ENCODE measurements around the gene SLC28A3.
"Not testable (repeated sequence)": the region's sequence is repeated elsewhere in the genome, so short reads cannot be mapped to it uniquely, and the experiment has no call there.

The SLC28A3 gene

DNA sequence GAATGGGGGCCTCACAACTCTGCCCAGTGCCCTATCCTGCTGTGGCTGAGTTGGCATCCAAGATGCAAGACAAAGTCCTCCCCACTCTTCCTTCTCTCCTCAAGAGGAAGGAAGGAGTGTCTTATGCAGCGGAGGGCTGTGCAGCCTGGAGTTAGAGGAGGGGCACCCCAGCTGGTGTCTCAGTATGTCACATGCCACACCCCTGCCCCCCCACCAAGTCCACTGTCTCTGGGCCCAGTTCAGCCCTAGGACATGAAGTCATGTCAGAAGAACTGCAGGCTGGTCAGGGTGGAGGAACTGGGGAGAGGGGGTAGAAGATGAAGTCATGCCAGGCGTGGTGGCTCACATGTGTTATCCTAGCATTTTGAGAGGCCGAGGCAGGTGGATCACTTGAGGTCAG lies 28.0 kb upstream of the SLC28A3 start:
- DNase-seq (ENCODE audit: low spot score in 2 of 2) (no peak), ATAC-seq (ENCODE audit: low read depth) (no peak)
- Mint-ChIP-seq H3K36me3 (no peaks in the 10 kb centered on the region), H3K9me3 (no peaks in the 10 kb centered on the region), H3K4me1 (no peaks in the 10 kb centered on the region), H3K27ac (no peak overlapping the region), H3K4me3 (no peak overlapping the region), H3K27me3 (peaks cover 6% of the 10 kb centered on the region)

DNA sequence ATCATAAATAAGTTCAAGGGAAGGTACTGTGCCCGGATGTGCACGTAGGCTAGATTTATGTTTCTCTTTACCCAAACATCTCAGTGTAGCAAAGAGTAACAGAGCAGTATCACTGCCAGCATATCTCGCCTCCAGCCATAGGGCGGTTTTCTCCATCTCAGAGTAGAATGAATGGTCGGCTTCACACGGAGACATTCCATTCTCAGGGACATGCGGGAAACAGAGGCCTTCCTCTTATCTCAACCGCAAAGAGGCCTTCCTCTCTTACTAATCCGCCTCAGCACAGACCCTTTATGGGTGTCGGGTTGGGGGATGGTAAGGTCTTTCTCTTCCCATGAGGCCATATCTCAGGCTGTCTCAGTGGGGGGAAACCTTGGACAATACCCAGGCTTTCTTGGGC lies 27.2 kb upstream of the SLC28A3 start:
- ATAC-seq (ENCODE audit: low read depth); H3K27me3 Mint-ChIP-seq; H3K27ac Mint-ChIP-seq; H3K36me3 Mint-ChIP-seq; DNase-seq (ENCODE audit: low spot score in 2 of 2); H3K4me1 Mint-ChIP-seq; H3K4me3 Mint-ChIP-seq; H3K9me3 Mint-ChIP-seq: not testable (repeated sequence)

DNA sequence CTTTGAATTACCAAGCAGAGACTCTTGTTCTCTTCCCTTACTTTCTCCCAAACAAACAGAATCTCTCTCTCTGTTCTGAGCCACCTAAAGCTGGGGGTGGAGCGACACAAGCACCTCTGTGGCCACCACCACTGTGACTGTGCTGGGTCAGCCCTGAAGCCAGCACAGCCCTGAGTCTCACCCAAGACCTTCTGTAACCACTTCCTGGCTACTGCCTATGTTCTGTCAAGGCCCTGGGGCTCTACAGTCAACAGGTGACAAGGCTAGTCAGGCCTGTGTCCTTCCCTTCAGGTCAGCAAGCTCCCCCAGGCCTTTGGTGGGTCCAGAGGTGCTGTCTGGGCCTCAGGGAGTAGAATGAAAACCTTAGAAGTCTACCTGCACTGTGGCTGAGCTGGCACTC lies 26.1 kb upstream of the SLC28A3 start:
- H3K27me3 Mint-ChIP-seq = peaks cover 2% of the 10 kb centered on the region
- no peaks in the 10 kb centered on the region for H3K9me3 Mint-ChIP-seq
- no peak for ATAC-seq (ENCODE audit: low read depth)
- no peak overlapping the region for H3K4me3 Mint-ChIP-seq
- H3K27ac Mint-ChIP-seq = no peak overlapping the region
- DNase-seq (ENCODE audit: low spot score in 2 of 2) = no peak
- no peaks in the 10 kb centered on the region for H3K36me3 Mint-ChIP-seq
- no peaks in the 10 kb centered on the region for H3K4me1 Mint-ChIP-seq

DNA sequence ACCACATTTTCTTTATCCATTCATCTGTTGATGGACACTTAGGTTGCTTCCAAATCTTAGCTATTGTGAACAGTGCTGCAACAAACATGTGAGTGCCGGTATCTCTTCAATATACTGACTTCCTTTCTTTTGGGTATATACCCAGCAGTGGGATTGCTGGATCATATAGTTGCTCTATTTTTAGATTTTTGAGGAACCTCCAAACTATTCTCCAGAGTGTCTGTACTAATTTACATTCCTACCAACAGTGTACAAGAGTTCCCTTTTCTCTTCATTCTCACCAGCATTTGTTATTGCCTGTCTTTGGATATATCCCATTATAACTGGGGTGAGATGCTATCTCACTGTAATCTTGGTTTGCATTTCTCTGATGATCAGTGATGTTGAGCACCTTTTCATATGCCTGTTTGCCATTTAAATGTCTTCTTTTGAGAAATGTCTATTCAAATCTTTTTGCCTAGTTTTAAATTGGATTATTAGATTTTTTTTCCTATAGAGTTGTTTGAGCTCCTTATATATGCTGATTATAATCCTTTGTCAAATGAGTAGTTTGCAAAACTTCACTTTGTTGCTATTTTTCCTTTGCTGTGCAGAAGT lies 24.4 kb upstream of the SLC28A3 start:
- not testable (repeated sequence) for DNase-seq (ENCODE audit: low spot score in 2 of 2); H3K4me3 Mint-ChIP-seq; ATAC-seq (ENCODE audit: low read depth); H3K27me3 Mint-ChIP-seq; H3K27ac Mint-ChIP-seq; H3K9me3 Mint-ChIP-seq; H3K4me1 Mint-ChIP-seq; H3K36me3 Mint-ChIP-seq

DNA sequence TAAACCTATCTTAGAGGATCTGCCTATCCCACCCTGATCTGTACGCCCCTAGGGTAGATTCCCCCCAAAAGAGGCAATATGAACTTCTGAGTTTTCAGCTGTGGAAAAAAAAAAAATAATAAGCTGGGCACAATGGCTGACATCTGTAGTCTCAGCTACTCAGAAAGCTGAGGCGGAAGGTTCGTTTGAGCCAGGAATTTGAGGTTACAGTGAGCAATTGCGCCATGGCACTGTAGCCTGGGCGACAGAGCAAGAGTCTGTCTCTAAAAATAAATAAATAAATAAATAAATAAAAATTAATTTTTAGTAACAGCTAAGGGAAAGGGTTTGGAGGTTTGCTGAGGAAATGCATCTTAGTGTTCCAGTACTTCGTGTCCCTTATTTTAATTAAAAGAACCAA lies 21.1 kb upstream of the SLC28A3 start:
- Mint-ChIP-seq H3K27me3 (peaks cover 1% of the 10 kb centered on the region), H3K27ac (no peak overlapping the region), H3K36me3 (no peaks in the 10 kb centered on the region), H3K4me3 (no peak overlapping the region), H3K4me1 (no peaks in the 10 kb centered on the region), H3K9me3 (no peaks in the 10 kb centered on the region)
- DNase-seq (ENCODE audit: low spot score in 2 of 2) = no peak
- no peak for ATAC-seq (ENCODE audit: low read depth)

DNA sequence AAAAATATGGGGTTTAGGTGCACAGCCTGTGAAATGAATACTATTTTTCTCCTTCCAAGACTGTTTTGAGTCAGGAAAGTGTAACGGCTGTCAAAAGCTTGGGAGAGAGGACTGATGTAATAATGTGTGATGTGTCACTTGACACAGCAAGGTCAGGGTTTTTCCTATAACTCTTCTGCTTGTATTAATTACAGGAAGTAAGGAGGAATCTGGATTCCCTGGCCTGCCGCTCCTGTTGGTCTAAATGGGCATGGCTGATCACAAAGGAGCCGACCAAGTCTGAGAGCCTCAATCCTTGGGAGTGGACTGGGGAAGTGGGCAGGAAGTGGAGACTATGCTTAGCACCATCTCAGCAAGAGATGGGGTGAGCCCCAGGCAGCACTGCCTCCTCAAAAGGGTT lies 16.7 kb upstream of the SLC28A3 start:
- Mint-ChIP-seq H3K4me1 (no peaks in the 10 kb centered on the region), H3K9me3 (no peaks in the 10 kb centered on the region), H3K27ac (no peak overlapping the region), H3K36me3 (no peaks in the 10 kb centered on the region), H3K4me3 (no peak overlapping the region), H3K27me3 (peaks cover 1% of the 10 kb centered on the region)
- no peak for ATAC-seq (ENCODE audit: low read depth)
- DNase-seq (ENCODE audit: low spot score in 2 of 2) = no peak

DNA sequence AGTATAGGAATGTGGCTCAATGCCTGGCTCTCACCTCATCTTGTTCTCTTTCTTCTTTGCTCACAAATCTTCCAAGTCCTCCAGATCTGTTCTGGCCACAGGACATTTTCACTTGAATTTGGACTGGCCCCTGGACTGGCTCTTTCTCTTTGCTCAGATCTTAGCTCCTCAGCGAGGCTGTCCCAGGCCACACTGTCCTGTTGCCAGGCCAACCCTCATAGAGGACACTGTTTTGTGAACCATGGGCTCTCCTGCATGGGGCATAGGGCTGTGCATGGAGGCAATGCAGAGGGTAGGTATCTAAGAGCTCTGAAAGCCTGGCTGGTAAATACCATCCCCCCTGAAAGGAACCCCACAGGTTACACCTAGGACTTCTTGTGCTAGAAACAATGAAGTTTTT lies 13.5 kb upstream of the SLC28A3 start:
- H3K4me1 Mint-ChIP-seq = no peaks in the 10 kb centered on the region
- DNase-seq (ENCODE audit: low spot score in 2 of 2) = no peak
- no peak overlapping the region for H3K4me3 Mint-ChIP-seq
- H3K9me3 Mint-ChIP-seq = no peaks in the 10 kb centered on the region
- H3K27ac Mint-ChIP-seq = no peak overlapping the region
- H3K27me3 Mint-ChIP-seq = peaks cover 1% of the 10 kb centered on the region
- no peak for ATAC-seq (ENCODE audit: low read depth)
- peaks cover under 1% of the 10 kb centered on the region for H3K36me3 Mint-ChIP-seq

DNA sequence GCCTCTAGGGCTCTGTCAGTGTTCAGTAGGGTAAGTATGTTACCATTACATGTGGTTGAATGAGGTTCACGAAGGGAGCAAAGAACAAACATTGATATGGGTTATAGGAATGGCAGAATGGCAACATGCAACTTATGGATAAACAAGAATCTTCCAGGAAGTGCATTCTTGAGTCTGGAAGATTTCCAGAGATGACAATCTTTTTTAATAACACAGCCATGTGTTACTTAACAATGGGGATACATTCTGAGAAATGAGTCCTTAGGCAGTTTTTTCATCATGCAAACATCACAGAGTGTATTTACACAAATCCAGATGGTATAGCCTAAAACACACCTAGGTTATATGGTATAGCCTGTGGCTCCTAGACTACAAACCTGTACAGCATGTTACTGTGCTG lies 9.1 kb upstream of the SLC28A3 start:
- H3K36me3 Mint-ChIP-seq = peaks cover 2% of the 10 kb centered on the region
- no peaks in the 10 kb centered on the region for H3K9me3 Mint-ChIP-seq
- no peaks in the 10 kb centered on the region for H3K27me3 Mint-ChIP-seq
- no peak overlapping the region for H3K27ac Mint-ChIP-seq
- H3K4me1 Mint-ChIP-seq = no peaks in the 10 kb centered on the region
- H3K4me3 Mint-ChIP-seq = no peak overlapping the region
- ATAC-seq (ENCODE audit: low read depth) = no peak
- DNase-seq (ENCODE audit: low spot score in 2 of 2) = no peak

DNA sequence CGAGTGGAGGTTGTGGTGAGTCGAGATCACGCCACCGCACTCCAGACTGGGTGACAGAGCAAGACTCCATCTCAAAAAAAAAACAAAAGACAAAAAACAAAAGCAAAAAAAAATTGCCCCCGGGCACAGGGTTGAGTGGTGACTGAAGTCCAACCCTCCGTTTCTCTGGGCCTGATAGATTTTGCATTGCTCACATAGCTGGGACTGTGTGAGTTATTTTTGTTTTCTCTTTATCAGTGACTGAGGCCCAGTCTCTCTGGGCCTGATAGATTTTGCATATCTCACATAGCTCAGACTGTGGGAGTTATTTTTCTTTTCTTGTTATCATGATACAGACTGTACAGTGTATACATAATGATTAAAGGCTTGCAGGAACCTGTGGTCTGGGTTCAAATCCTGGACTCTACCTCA lies 2.6 kb upstream of the SLC28A3 start:
- H3K4me1 Mint-ChIP-seq = no peaks in the 10 kb centered on the region
- no peaks in the 10 kb centered on the region for H3K9me3 Mint-ChIP-seq
- no peak overlapping the region for H3K27ac Mint-ChIP-seq
- H3K36me3 Mint-ChIP-seq = no peaks in the 10 kb centered on the region
- DNase-seq (ENCODE audit: low spot score in 2 of 2) = no peak
- H3K27me3 Mint-ChIP-seq = peaks cover 2% of the 10 kb centered on the region
- no peak for ATAC-seq (ENCODE audit: low read depth)
- no peak overlapping the region for H3K4me3 Mint-ChIP-seq

DNA sequence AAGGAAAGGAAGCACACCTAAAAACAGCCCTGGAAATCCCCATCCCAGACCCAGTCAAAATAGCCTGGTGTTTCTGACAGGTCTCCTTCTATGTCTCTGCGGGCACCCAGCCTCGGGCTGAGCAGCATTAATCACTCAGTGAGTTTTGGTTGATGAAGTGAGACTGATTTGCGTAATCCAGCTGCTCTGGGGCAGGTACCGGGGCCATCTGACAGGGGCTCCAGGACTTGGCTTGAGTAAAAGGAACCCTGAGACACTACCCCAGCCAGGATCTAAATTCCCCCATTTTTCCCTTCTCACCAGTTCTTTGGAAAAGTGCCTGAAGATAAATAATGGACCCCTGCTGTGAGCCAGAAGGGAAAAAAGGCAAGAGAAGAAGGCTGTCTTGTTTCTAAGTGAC lies 596 bp downstream of the SLC28A3 start:
- Mint-ChIP-seq H3K9me3 (no peaks in the 10 kb centered on the region), H3K36me3 (no peaks in the 10 kb centered on the region)

DNA sequence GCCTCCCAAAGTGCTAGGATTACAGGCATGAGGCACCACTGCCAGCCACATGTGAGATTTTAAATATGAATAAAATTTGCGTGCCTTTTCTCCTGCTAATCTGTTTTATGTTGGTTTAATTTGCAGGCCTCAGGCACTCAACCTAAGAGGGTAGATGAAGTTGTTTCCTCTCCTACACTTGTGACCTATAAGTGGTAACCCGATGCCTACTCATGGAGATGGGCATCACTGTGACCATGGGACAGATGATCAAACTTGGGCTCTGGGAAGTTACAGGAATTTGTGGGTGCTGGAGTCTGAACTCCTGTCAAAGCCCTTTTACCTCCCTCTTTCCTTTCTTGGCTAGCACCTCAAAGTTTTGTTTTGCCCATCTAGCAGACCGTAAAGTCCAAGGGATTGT lies 1.1 kb downstream of the SLC28A3 start:
- ATAC-seq (ENCODE audit: low read depth) = no peak

More for the DNA sequence above, 596 bp downstream of the SLC28A3 start:
- DNase-seq (ENCODE audit: low spot score in 2 of 2) (no peak), ATAC-seq (ENCODE audit: low read depth) (no peak)
- no peak overlapping the region for H3K27ac Mint-ChIP-seq
- peaks cover 2% of the 10 kb centered on the region for H3K27me3 Mint-ChIP-seq
- H3K4me3 Mint-ChIP-seq = no peak overlapping the region
- H3K4me1 Mint-ChIP-seq = no peaks in the 10 kb centered on the region

DNA sequence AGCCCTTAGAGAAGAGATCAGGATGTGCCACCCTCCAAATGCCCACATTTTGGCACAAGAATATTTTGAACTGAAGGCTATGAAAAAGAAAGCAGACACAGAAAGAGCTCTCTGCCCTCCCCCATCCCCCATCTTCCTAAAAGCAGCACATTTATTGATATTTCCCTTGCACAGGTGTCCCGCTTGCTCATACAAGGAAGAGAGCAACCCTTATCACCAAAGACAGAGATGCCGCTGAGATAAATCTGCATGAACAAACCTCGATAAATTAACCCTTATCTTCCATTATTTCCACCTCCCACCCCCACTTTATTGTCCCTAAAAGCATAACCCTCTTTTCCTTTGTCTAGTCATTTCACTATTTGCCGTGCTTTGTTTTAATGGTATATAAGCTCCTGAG lies 1.8 kb downstream of the SLC28A3 start:
- peaks cover 2% of the 10 kb centered on the region for H3K27me3 Mint-ChIP-seq
- H3K4me3 Mint-ChIP-seq = no peak overlapping the region
- H3K9me3 Mint-ChIP-seq = no peaks in the 10 kb centered on the region
- H3K36me3 Mint-ChIP-seq = no peaks in the 10 kb centered on the region
- no peaks in the 10 kb centered on the region for H3K4me1 Mint-ChIP-seq
- H3K27ac Mint-ChIP-seq = no peak overlapping the region
- ATAC-seq (ENCODE audit: low read depth) (no peak), DNase-seq (ENCODE audit: low spot score in 2 of 2) (no peak)

More for the DNA sequence above, 1.1 kb downstream of the SLC28A3 start:
- Mint-ChIP-seq H3K36me3 (no peaks in the 10 kb centered on the region), H3K4me1 (no peaks in the 10 kb centered on the region), H3K27ac (no peak overlapping the region), H3K9me3 (no peaks in the 10 kb centered on the region), H3K27me3 (peaks cover 2% of the 10 kb centered on the region), H3K4me3 (no peak overlapping the region)
- DNase-seq (ENCODE audit: low spot score in 2 of 2) = no peak

DNA sequence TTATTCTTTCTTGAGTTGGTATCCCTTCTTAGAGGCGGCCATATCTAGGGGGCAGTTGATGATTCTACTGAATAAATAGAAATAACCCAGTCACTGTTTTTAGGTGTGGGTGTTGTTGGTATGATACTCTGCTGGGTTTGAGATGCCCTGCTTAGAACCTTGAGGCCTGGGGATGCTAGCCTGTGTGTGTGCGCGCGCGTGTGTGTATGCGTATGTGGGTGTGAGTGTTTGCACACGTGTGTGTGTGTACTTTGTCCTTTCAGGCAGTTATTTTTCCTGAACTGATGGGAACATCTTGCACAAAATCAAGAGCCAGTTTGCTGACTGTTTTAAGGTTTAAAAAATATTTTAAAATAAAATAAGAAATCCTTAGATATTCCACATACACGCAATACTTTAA lies 3.3 kb downstream of the SLC28A3 start:
- no peak for ATAC-seq (ENCODE audit: low read depth)
- no peaks in the 10 kb centered on the region for H3K36me3 Mint-ChIP-seq

DNA sequence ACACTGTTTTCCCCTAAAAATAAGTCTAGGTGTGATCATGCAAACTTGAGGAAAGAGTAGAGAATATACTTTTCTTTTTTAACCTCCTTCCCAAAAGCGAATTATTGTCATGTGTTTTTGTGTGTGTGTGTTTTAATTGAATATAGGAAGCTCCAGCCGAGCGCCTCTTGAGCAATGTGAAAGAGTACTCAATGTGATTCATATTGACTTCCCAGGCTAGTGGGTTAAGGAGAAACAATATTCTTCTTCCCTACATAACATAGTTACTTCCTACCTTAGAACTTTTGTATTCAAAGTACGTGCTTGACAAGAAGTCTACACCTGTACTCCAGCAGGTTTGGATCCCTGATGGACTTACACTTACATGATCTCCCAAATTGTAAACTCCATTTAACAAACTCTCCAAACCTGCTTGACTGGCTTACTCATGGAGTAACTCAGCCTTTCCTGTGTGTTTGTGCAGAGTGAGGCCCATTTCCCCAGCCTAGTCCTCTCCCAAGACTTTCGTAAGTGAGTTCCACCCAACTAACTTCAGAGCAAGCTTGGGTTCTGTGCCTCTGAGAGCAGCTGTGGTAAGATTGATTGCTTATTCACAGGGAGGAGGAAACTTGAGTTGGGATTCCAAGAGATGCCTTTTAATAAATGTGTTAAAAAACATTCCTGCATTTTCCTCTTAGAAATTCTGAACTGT lies 9.3 kb downstream of the SLC28A3 start:
- H3K36me3 Mint-ChIP-seq = peaks cover 2% of the 10 kb centered on the region
- no peak overlapping the region for H3K27ac Mint-ChIP-seq
- H3K4me3 Mint-ChIP-seq = no peak overlapping the region
- ATAC-seq (ENCODE audit: low read depth) (no peak), DNase-seq (ENCODE audit: low spot score in 2 of 2) (no peak)
- H3K27me3 Mint-ChIP-seq = peaks cover 3% of the 10 kb centered on the region
- peaks cover 9% of the 10 kb centered on the region for H3K9me3 Mint-ChIP-seq
- H3K4me1 Mint-ChIP-seq = no peaks in the 10 kb centered on the region

More for the DNA sequence above, 3.3 kb downstream of the SLC28A3 start:
- DNase-seq (ENCODE audit: low spot score in 2 of 2) = no peak
- Mint-ChIP-seq H3K27ac (no peak overlapping the region), H3K4me3 (no peak overlapping the region), H3K4me1 (no peaks in the 10 kb centered on the region), H3K27me3 (no peaks in the 10 kb centered on the region), H3K9me3 (no peaks in the 10 kb centered on the region)

DNA sequence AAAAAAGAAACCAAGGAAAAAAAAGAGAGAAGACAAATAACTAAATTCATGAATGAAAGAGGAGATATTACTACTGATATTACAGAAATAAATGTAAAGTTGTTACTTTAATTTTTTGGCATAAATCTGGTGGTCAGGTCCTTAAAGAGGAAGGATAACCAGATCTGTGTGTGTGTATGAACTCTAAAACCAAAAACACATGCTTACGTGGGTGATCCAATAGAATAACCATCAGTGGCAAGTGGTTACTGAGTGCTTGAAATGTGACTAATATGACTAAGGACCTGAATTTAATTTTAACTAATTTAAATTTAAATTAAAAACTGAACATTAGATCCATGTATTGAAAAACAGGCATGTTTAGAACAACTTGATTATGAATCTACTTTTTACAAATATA lies 10.3 kb downstream of the SLC28A3 start:
- no peak for DNase-seq (ENCODE audit: low spot score in 2 of 2)
- peaks cover 2% of the 10 kb centered on the region for H3K36me3 Mint-ChIP-seq
- H3K4me1 Mint-ChIP-seq = no peaks in the 10 kb centered on the region
- H3K27me3 Mint-ChIP-seq = peaks cover 3% of the 10 kb centered on the region
- ATAC-seq (ENCODE audit: low read depth) = no peak
- H3K9me3 Mint-ChIP-seq = peaks cover 9% of the 10 kb centered on the region
- no peak overlapping the region for H3K4me3 Mint-ChIP-seq
- H3K27ac Mint-ChIP-seq = no peak overlapping the region

All from memory B cell (primary cell).